Measurements from ENCODE around the gene C19orf38.

C19orf38 gene

GRCh38 chr19:10830931-10831779 is 17.1 kb upstream of the C19orf38 start:
- 0 out of 2 replicates have a peak, but pooled peaks cover 5% of the 10 kb centered on the region for H3K79me2 ChIP-seq (ENCODE audit: insufficient read depth, low read length)
- H3K4me1 ChIP-seq (ENCODE audit: insufficient read depth, low read length) = peaks cover 11% of the 10 kb centered on the region
- no peak overlapping the region for H3K27ac ChIP-seq (ENCODE audit: low read length)
- H3K36me3 ChIP-seq (ENCODE audit: insufficient read depth, low read length) = peaks cover 74% of the 10 kb centered on the region
- DNase-seq (no peak), ATAC-seq (ENCODE audit: insufficient read depth, low read depth) (no peak)
- no peak overlapping the region for H3K9ac ChIP-seq (ENCODE audit: low read depth, low read length)
- no peak overlapping the region for H3K4me2 ChIP-seq (ENCODE audit: insufficient read depth, low read length)
- no peak overlapping the region for H3K4me3 ChIP-seq (ENCODE audit: low read depth in 1 of 2, low read length in 2 of 2)
- no peaks in the 10 kb centered on the region for H3K9me3 ChIP-seq (ENCODE audit: insufficient read depth, low read length, severe bottlenecking)
- TF ChIP-seq EZH2 (IDR thresholded peaks at IDR 0.05; ENCODE audit: borderline replicate concordance, low read depth, low read length, severe bottlenecking) (no peak), CTCF (IDR thresholded peaks at IDR 0.05; ENCODE audit: borderline replicate concordance, extremely low read depth, low read length, poor library complexity, severe bottlenecking) (no peak)
- H3K27me3 ChIP-seq (ENCODE audit: insufficient read depth, low read length, poor library complexity) = no peaks in the 10 kb centered on the region
- H2AFZ ChIP-seq (ENCODE audit: low read depth, low read length) = no peak overlapping the region
- H4K20me1 ChIP-seq (ENCODE audit: insufficient read depth, low read length) = peaks cover 25% of the 10 kb centered on the region

- TF ChIP-seq EZH2 (IDR thresholded peaks at IDR 0.05; ENCODE audit: borderline replicate concordance, low read depth, low read length, severe bottlenecking) = no peak
- TF ChIP-seq CTCF (IDR thresholded peaks at IDR 0.05; ENCODE audit: borderline replicate concordance, extremely low read depth, low read length, poor library complexity, severe bottlenecking) = no peak
- H3K9ac ChIP-seq (ENCODE audit: low read depth, low read length) = no peak overlapping the region
- H3K4me1 ChIP-seq (ENCODE audit: insufficient read depth, low read length) = peaks cover 22% of the 10 kb centered on the region
- ATAC-seq (ENCODE audit: insufficient read depth, low read depth) = no peak
- no peak overlapping the region for H3K4me2 ChIP-seq (ENCODE audit: insufficient read depth, low read length)
- H3K9me3 ChIP-seq (ENCODE audit: insufficient read depth, low read length, severe bottlenecking) = no peaks in the 10 kb centered on the region
- H2AFZ ChIP-seq (ENCODE audit: low read depth, low read length) = no peak overlapping the region
- H3K4me3 ChIP-seq (ENCODE audit: low read depth in 1 of 2, low read length in 2 of 2) = no peak overlapping the region
- no peaks in the 10 kb centered on the region for H3K27me3 ChIP-seq (ENCODE audit: insufficient read depth, low read length, poor library complexity)
- peaks cover 11% of the 10 kb centered on the region for H3K79me2 ChIP-seq (ENCODE audit: insufficient read depth, low read length)
- peaks cover 65% of the 10 kb centered on the region for H3K36me3 ChIP-seq (ENCODE audit: insufficient read depth, low read length)
- DNase-seq = no peak
- no peak overlapping the region for H3K27ac ChIP-seq (ENCODE audit: low read length)
- peaks cover 25% of the 10 kb centered on the region for H4K20me1 ChIP-seq (ENCODE audit: insufficient read depth, low read length)
Observed at GRCh38 chr19:10831987-10832938, 16.0 kb upstream of the C19orf38 start.

DNA sequence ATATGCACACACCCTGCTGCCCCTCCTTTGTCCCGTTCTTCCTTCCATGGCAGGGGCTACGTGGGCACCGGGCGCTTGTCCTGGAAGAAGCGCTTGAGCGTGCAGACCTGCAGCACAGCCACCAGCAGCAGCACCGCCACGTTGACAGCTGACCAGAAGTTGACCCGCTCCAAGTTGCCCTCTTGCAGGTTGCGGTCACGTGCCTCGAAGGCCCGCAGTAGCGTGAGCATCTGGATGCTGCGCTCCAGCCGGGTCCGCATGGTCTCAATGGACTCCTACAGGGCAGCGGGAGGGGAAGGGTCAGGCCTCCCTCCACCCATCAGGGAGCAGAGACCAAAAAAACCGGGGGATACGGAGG is 15.3 kb upstream of the C19orf38 start:
- Histone ChIP-seq H3K4me3 (ENCODE audit: low read depth in 1 of 2, low read length in 2 of 2) (no peak overlapping the region), H4K20me1 (ENCODE audit: insufficient read depth, low read length) (peaks cover 25% of the 10 kb centered on the region), H3K27ac (ENCODE audit: low read length) (no peak overlapping the region), H3K4me1 (ENCODE audit: insufficient read depth, low read length) (peaks cover 26% of the 10 kb centered on the region), H2AFZ (ENCODE audit: low read depth, low read length) (no peak overlapping the region), H3K4me2 (ENCODE audit: insufficient read depth, low read length) (no peak overlapping the region), H3K36me3 (ENCODE audit: insufficient read depth, low read length) (peaks cover 61% of the 10 kb centered on the region), H3K9me3 (ENCODE audit: insufficient read depth, low read length, severe bottlenecking) (no peaks in the 10 kb centered on the region), H3K79me2 (ENCODE audit: insufficient read depth, low read length) (peaks cover 11% of the 10 kb centered on the region), H3K27me3 (ENCODE audit: insufficient read depth, low read length, poor library complexity) (no peaks in the 10 kb centered on the region), H3K9ac (ENCODE audit: low read depth, low read length) (no peak overlapping the region)
- DNase-seq (no peak), ATAC-seq (ENCODE audit: insufficient read depth, low read depth) (no peak)
- TF ChIP-seq CTCF (IDR thresholded peaks at IDR 0.05; ENCODE audit: borderline replicate concordance, extremely low read depth, low read length, poor library complexity, severe bottlenecking) (no peak), EZH2 (IDR thresholded peaks at IDR 0.05; ENCODE audit: borderline replicate concordance, low read depth, low read length, severe bottlenecking) (no peak)
